Vagina (tissue), 2 donors: Measurements from ENCODE around the gene SYTL3. TPM values are rescaled to one million over a fixed set of nuclear protein-coding genes. Genes with fewer than 3 reads are reported as not detected.

ENCODE experiments used
- DNase-seq, 2 donors: peaks; one replicate each; pipeline ENCODE4 v3.0.0-alpha.2; 2017; ENCODE audit errors: extremely low spot score in 2 of 2
- H3K27ac ChIP-seq: fragments of 200-600 bp; sonication (generic); one replicate; pipeline ENCODE4 v1.5.1; 2019
- H3K27me3 ChIP-seq: fragments of 200-600 bp; sonication (generic); one replicate; pipeline ENCODE4 v1.5.1; 2019
- H3K36me3 ChIP-seq, 2 donors: fragments of 200-600 bp; sonication (generic); one replicate each; pipeline ENCODE4 v1.5.1; 2017 to 2019
- H3K4me1 ChIP-seq: fragments of 200-600 bp; sonication (generic); one replicate; pipeline ENCODE4 v1.5.1; 2019
- H3K4me3 ChIP-seq, 2 donors: fragments of 200-600 bp; sonication (generic); 1 replicate in 1 of 2; 2 replicates in 1 of 2; pipeline ENCODE4 v1.5.1; 2016 to 2019
- H3K9me3 ChIP-seq: fragments of 200-600 bp; sonication (generic); one replicate; pipeline ENCODE4 v1.5.1; 2019
- POLR2A ChIP-seq, 2 donors: fragments of 450-650 bp; IDR thresholded peaks; one replicate each; pipeline ENCODE4 v1.6.1; 2017; ENCODE audit warnings: antibody characterized with exemption in 2 of 2, mild to moderate bottlenecking in 2 of 2, moderate library complexity in 2 of 2
- POLR2AphosphoS5 ChIP-seq, 2 donors: sonication (generic); formaldehyde crosslinking; IDR thresholded peaks; one replicate each; pipeline ENCODE4 v1.9.0; 2017; ENCODE audit warnings: antibody characterized with exemption in 2 of 2, mild to moderate bottlenecking in 2 of 2, low read depth in 1 of 2; ENCODE audit not compliant: insufficient read depth in 1 of 2
- intact Hi-C: fragments of 100-400 bp; cut with DNase I; formaldehyde crosslinking; loops from one replicate; pipeline ENCODE4 v1.15.1; 2023
- total RNA-seq: library from RNA; depleted of rRNA; stranded (reverse); fragments of >200 nt; gene quantifications from one replicate; pipeline ENCODE4 v1.2.3, GENCODE V29; 2016
- TF ChIP-seq, protein P1 (sequence below), 3 experiments: fragments of 450-650 bp in 2 of 3; fragments of 200-600 bp in 1 of 3; sonication (generic) in 1 of 3; IDR thresholded peaks; one replicate each; pipeline ENCODE4 v1.5.1; 2017 to 2019; ENCODE audit warnings: antibody characterized with exemption in 3 of 3, mild to moderate bottlenecking in 2 of 3, moderate library complexity in 2 of 3

SYTL3 gene
- total RNA-seq, 1 donor from 2014 or later, result 10.8 TPM

DNA sequence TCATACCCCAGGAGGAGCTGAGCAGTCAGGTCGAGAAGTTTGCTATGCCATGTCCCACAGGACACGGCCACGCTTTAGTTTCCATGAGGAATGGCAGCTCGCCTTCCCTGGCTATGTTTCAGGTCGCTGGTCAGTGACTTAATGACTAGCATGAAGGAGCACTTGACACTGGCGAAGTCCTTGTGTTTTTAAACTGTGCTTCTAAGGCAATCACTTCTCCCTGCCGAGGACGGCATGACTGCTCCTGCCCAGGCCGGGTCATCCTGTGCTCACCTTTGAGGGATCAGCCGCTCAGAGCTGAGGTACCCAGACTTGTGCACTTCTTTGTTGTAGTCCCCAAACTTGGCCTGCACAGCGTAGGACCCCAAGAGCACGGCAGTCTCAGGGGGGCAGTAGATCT is 135.2 kb downstream of the SYTL3 start:
- H3K4me1 ChIP-seq, result peaks cover 11% of the 10 kb centered on the region
- no peaks in the 10 kb centered on the region for H3K9me3 ChIP-seq
- no peak overlapping the region for H3K4me3 ChIP-seq
- intact Hi-C loops, result no loop called here
- TF ChIP-seq, protein P1, sequence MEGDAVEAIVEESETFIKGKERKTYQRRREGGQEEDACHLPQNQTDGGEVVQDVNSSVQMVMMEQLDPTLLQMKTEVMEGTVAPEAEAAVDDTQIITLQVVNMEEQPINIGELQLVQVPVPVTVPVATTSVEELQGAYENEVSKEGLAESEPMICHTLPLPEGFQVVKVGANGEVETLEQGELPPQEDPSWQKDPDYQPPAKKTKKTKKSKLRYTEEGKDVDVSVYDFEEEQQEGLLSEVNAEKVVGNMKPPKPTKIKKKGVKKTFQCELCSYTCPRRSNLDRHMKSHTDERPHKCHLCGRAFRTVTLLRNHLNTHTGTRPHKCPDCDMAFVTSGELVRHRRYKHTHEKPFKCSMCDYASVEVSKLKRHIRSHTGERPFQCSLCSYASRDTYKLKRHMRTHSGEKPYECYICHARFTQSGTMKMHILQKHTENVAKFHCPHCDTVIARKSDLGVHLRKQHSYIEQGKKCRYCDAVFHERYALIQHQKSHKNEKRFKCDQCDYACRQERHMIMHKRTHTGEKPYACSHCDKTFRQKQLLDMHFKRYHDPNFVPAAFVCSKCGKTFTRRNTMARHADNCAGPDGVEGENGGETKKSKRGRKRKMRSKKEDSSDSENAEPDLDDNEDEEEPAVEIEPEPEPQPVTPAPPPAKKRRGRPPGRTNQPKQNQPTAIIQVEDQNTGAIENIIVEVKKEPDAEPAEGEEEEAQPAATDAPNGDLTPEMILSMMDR (IDR thresholded peaks at IDR 0.05), result no peak
- TF ChIP-seq POLR2AphosphoS5 (IDR thresholded peaks at IDR 0.05; ENCODE audit: insufficient read depth in 1 of 2, low read depth in 1 of 2) (no peak), POLR2A (IDR thresholded peaks at IDR 0.05) (no peak)
- no peaks in the 10 kb centered on the region for H3K27me3 ChIP-seq
- no peak overlapping the region for H3K27ac ChIP-seq
- no peak for DNase-seq
- H3K36me3 ChIP-seq, result peaks cover 0 to 77% of the 10 kb centered on the region in 2 donors

DNA sequence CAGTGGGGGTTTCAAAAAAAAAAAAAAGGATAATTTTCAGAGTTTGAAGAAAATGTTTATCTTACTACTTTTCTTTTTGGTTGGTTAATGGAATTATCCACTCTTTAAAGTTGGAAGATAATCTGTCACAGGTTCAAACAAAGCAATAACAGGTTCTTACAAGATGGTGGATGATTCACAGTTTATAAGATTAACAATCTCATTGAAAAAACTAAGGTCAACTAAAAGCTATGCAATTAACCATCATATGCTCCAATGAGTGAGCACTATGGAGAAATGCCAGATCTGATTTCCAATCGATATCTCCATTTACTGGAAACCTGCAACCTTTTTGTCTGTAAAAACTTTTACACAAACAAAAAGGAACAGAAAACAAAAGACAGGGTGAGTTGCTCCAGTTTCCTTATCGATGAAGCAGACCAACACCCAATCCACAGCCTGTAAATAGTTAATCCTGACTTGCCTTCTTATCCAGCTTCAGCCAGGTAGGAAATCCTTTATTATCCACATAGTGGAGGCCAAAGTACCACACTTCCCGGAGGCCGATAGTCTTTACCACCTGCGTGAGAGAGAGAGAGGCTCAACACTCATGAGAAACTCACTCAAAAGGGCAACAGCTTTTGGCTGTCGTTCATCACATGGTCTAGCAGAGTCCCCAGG is 136.9 kb downstream of the SYTL3 start:
- no peak overlapping the region for H3K4me3 ChIP-seq
- H3K27me3 ChIP-seq, result no peaks in the 10 kb centered on the region
- peaks cover 0 to 72% of the 10 kb centered on the region in 2 donors for H3K36me3 ChIP-seq
- TF ChIP-seq POLR2AphosphoS5 (IDR thresholded peaks at IDR 0.05; ENCODE audit: insufficient read depth in 1 of 2, low read depth in 1 of 2) (no peak), POLR2A (IDR thresholded peaks at IDR 0.05) (no peak)
- TF ChIP-seq, protein P1 (IDR thresholded peaks at IDR 0.05), result no peak
- H3K27ac ChIP-seq, result no peak overlapping the region
- H3K4me1 ChIP-seq, result peaks cover 9% of the 10 kb centered on the region
- DNase-seq, result no peak
- intact Hi-C loops, result no loop called here
- no peaks in the 10 kb centered on the region for H3K9me3 ChIP-seq

DNA sequence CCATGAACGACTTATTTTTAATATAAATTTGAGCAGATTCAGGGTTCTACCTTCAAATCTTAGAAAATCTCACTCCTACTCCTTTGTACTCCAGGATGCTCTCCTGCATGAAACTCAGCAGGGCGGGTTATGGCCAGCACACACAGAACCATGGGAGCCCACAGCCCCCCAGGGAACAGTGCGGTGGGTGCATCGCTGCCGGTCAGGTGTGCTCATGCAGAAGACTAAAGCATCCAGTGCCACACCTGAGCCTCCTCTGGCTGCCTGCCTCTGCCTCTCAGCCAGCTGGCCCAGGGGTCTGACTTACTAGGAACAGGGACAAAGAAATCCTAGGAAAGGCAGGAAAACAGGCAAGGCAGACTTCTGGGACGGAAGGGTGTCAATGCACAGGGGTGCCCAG is 137.5 kb downstream of the SYTL3 start:
- intact Hi-C loops, result no loop called here
- no peak overlapping the region for H3K27ac ChIP-seq

DNA sequence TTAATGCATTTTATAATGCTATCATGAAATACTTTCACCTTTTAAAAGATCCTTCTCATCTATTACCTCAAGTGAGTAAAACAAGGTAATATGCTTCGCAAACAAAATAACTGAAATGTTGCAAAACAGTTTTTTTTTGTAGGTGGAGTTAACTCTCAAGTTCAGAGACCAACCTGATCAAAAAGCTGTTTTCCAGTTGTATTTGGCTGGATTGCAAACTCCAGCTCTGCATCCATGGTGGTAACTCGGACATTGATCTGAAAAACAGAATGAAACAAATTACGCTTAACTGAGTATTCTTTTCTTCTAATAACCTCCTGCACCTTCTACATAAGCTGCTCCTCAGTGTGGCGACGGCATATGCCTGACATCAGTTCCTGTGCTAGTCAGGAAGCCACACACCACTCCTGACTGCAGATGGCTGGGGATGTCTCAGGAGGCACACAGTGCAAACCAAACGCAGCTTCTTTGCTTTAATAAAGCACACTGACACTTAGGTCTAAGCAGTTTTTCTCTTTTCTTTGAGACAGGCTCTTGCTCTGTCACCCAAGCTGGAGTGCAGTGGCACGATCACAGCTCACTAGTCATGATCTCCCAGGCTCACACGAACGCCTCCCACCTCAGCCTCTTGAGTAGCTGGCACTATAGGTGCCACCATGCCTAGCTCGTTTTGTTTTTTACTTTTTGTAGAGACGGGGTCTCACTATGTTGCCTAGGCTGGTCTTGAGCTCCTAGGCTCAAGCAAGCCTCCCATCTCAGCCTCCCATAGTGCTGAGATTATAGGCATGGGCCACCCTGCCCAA is 139.5 kb downstream of the SYTL3 start:
- H3K4me3 ChIP-seq, result no peak overlapping the region
- DNase-seq, result no peak
- TF ChIP-seq POLR2AphosphoS5 (IDR thresholded peaks at IDR 0.05; ENCODE audit: insufficient read depth in 1 of 2, low read depth in 1 of 2) (no peak), POLR2A (IDR thresholded peaks at IDR 0.05) (no peak)
- TF ChIP-seq, protein P1 (IDR thresholded peaks at IDR 0.05), result no peak
- no peak overlapping the region for H3K27ac ChIP-seq
- peaks cover 12% of the 10 kb centered on the region for H3K4me1 ChIP-seq
- no peaks in the 10 kb centered on the region for H3K9me3 ChIP-seq
- intact Hi-C loops, result no loop called here
- H3K36me3 ChIP-seq, result peaks cover 0 to 47% of the 10 kb centered on the region in 2 donors
- no peaks in the 10 kb centered on the region for H3K27me3 ChIP-seq

More for the DNA sequence above, 137.5 kb downstream of the SYTL3 start:
- H3K4me3 ChIP-seq, result no peak overlapping the region
- no peaks in the 10 kb centered on the region for H3K9me3 ChIP-seq
- no peaks in the 10 kb centered on the region for H3K27me3 ChIP-seq
- DNase-seq, result no peak
- H3K4me1 ChIP-seq, result peaks cover 5% of the 10 kb centered on the region
- H3K36me3 ChIP-seq, result peaks cover 0 to 66% of the 10 kb centered on the region in 2 donors
- no peak for TF ChIP-seq POLR2AphosphoS5 (IDR thresholded peaks at IDR 0.05; ENCODE audit: insufficient read depth in 1 of 2, low read depth in 1 of 2)
- no peak for TF ChIP-seq POLR2A (IDR thresholded peaks at IDR 0.05)
- TF ChIP-seq, protein P1 (IDR thresholded peaks at IDR 0.05), result no peak
